Kidney (tissue), 14 donors: ENCODE results near the gene COL4A2. TPM values are rescaled to one million over a fixed set of nuclear protein-coding genes. Genes with fewer than 3 reads are reported as not detected.

Source experiments
- DNase-seq, 5 donors: peaks; one replicate each; pipeline ENCODE4 v3.0.0-alpha.2; 2013 to 2020
- FAIRE-seq: peaks from 2 replicates; lab custom pipeline; 2012; peaks lifted over from hg19 to GRCh38; lab: Jason Lieb, UNC
- H3K27ac ChIP-seq, 2 donors: one replicate each; pipeline ENCODE4 v1.7.0; 2013; ENCODE audit warnings: low read depth in 2 of 2, low read length in 2 of 2, inconsistent platforms in 1 of 2
- H3K27me3 ChIP-seq: one replicate; pipeline ENCODE4 v1.7.1; 2013; ENCODE audit warnings: low read length, inconsistent platforms; ENCODE audit not compliant: control insufficient read depth, insufficient read depth
- H3K36me3 ChIP-seq, 3 donors: one replicate each; pipeline versions ENCODE4 v1.7.0 to v1.7.1; 2013; ENCODE audit warnings: low read length in 3 of 3, control low read depth in 1 of 3, inconsistent platforms in 1 of 3; ENCODE audit not compliant: insufficient read depth in 3 of 3, control insufficient read depth in 2 of 3
- H3K4me1 ChIP-seq, 3 donors: one replicate each; pipeline versions ENCODE4 v1.7.0 to v1.7.1; 2013; ENCODE audit warnings: low read length in 3 of 3, inconsistent platforms in 1 of 3, low read depth in 1 of 3; ENCODE audit not compliant: control insufficient read depth in 2 of 3, insufficient read depth in 2 of 3
- H3K4me3 ChIP-seq, 3 donors: one replicate each; pipeline versions ENCODE4 v1.7.0 to v1.8.1; 2013; ENCODE audit warnings: low read length in 3 of 3, control low read depth in 1 of 3, inconsistent platforms in 1 of 3
- H3K9ac ChIP-seq, 3 donors: one replicate each; pipeline versions ENCODE4 v1.7.0 to v1.7.1; 2013; ENCODE audit warnings: low read length in 3 of 3, control low read depth in 1 of 3, inconsistent platforms in 1 of 3
- H3K9me3 ChIP-seq, 3 donors: one replicate each; pipeline versions ENCODE4 v1.7.0 to v1.7.1; 2013; ENCODE audit warnings: low read length in 3 of 3, control low read depth in 1 of 3, inconsistent platforms in 1 of 3; ENCODE audit not compliant: control insufficient read depth in 2 of 3, insufficient read depth in 1 of 3
- CTCF ChIP-seq: IDR thresholded peaks from 3 replicates; pipeline ENCODE4 v1.5.1; 2012; ENCODE audit warnings: mild to moderate bottlenecking, moderate library complexity, borderline replicate concordance; ENCODE audit not compliant: insufficient read depth; ENCODE audit errors: extremely low read depth
- intact Hi-C: fragments of 100-400 bp; cut with DNase I; formaldehyde crosslinking; loops from one replicate; pipeline ENCODE4 v1.11.1; 2022
- polyA plus RNA-seq: library from polyadenylated mRNA; stranded (reverse); fragments of 350-450 nt; fragmentation: Illumina TruSeq; extraction: RNeasy Lipid Tissue Mini Kit (QIAGEN cat#74804); gene quantifications from one replicate; pipeline ENCODE4 v1.2.3, GENCODE V29; 2014; ENCODE audit warnings: low read depth, low replicate concordance; ENCODE audit not compliant: insufficient read depth
- total RNA-seq: library from RNA; stranded (reverse); fragmentation: NEBNext Ultra II Directional; extraction: Animal tissue kit (Norgen Biotek cat#: 25700); gene quantifications from one replicate; pipeline ENCODE4 v1.2.1, GENCODE V29; 2021
- donor health status: control.
- donor health status: control.
- donor health status: control.
- donor health status: control.
- donor health status: control.
- donor health status: DM: yes; HTN: yes; CAD: no.
- donor health status: Normal renal cell carcinoma (clear cell type).

COL4A2 gene
- total and polyA plus RNA-seq, 2 donors from 2014 or later, result 126 to 265 TPM

- peaks cover 0 to 22% (median 4%) of the 10 kb centered on the region in 3 donors for H3K4me1 ChIP-seq
- H3K36me3 ChIP-seq, result peaks cover 0 to 5% (median 3%) of the 10 kb centered on the region in 3 donors
- no peak for TF ChIP-seq CTCF
- no peak overlapping the region for H3K27ac ChIP-seq
- no peak overlapping the region for H3K9ac ChIP-seq
- FAIRE-seq (no peak), DNase-seq (peak in 1 of 5 donors; percentile 35)
- no peaks in the 10 kb centered on the region for H3K27me3 ChIP-seq
- intact Hi-C loops, result no loop called here
- no peaks in the 10 kb centered on the region for H3K9me3 ChIP-seq
- no peak overlapping the region for H3K4me3 ChIP-seq
Observed at GRCh38 chr13:110554227-110554836, 247.2 kb downstream of the COL4A2 start.

GRCh38 chr13:110554946-110555345 lies 247.9 kb downstream of the COL4A2 start:
- FAIRE-seq, result no peak
- no peaks in the 10 kb centered on the region for H3K27me3 ChIP-seq
- H3K27ac ChIP-seq, result no peak overlapping the region
- DNase-seq, result peak in 1 of 5 donors; percentile 38
- H3K9ac ChIP-seq, result no peak overlapping the region
- TF ChIP-seq CTCF, result no peak
- H3K4me3 ChIP-seq, result no peak overlapping the region
- peaks cover 0 to 5% (median 3%) of the 10 kb centered on the region in 3 donors for H3K36me3 ChIP-seq
- intact Hi-C loops, result no loop called here
- H3K4me1 ChIP-seq, result peaks cover 0 to 25% (median 9%) of the 10 kb centered on the region in 3 donors
- no peaks in the 10 kb centered on the region for H3K9me3 ChIP-seq

GRCh38 chr13:110555601-110556223 lies 248.6 kb downstream of the COL4A2 start:
- H3K4me3 ChIP-seq, result no peak overlapping the region
- H3K36me3 ChIP-seq, result peaks cover 0 to 5% (median 3%) of the 10 kb centered on the region in 3 donors
- H3K9me3 ChIP-seq, result no peaks in the 10 kb centered on the region
- FAIRE-seq (no peak), DNase-seq (no peak)
- no peaks in the 10 kb centered on the region for H3K27me3 ChIP-seq
- H3K9ac ChIP-seq, result no peak overlapping the region
- peaks cover 0 to 29% (median 9%) of the 10 kb centered on the region in 3 donors for H3K4me1 ChIP-seq
- H3K27ac ChIP-seq, result no peak overlapping the region
- no peak for TF ChIP-seq CTCF
- intact Hi-C loops, result no loop called here
